Measurements from ENCODE around the gene HPCA.

The HPCA gene

DNA sequence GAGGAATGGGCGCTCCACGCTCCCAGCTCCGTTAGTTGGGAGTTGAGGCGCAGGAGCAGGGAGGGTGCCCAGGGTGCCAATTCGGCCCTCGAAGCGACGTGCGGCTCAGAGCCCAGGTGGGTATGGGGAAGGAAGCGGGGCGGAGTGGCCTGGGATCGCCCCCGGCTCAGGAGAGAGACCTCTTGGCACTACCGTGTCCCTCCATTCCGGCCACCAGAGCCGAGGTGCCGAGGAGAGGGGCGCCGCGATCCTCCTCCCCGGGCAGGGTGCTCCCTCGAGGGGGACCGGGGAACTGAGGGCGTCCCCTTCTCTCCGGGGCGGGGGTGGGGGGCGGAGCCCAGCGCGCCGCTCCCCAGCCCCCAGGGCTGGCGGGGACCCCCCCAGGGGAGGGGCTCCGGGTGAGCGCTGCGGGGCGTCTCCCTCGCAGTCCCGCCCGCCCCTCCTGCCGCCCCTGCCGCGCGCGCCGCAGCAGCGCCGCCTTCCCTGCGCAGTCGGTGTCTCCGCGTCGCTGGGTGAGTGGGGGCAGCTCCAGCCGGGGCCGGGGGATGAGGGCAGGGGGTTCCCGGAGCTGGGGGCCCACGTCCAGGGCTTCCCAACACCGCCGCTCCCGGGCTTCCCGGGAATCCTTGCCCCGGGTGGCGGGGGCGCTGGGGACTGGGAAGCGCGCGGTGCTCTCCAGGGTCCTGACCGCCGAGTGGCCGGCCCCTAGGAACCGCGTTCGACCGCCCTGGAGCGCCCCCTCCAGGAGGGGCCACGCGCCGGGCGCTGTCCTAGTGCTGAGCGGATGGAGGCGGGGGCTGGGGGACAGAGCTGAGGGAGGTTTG, at the start of gene HPCA:
TSS of gene HPCA (plus strand) at position 488 of the 824 bp plus-strand sequence. CDS start 2,408 bp downstream, outside the sequence.
- DNase-seq (peak; percentile 64), ATAC-seq (peak; percentile 67)

DNA sequence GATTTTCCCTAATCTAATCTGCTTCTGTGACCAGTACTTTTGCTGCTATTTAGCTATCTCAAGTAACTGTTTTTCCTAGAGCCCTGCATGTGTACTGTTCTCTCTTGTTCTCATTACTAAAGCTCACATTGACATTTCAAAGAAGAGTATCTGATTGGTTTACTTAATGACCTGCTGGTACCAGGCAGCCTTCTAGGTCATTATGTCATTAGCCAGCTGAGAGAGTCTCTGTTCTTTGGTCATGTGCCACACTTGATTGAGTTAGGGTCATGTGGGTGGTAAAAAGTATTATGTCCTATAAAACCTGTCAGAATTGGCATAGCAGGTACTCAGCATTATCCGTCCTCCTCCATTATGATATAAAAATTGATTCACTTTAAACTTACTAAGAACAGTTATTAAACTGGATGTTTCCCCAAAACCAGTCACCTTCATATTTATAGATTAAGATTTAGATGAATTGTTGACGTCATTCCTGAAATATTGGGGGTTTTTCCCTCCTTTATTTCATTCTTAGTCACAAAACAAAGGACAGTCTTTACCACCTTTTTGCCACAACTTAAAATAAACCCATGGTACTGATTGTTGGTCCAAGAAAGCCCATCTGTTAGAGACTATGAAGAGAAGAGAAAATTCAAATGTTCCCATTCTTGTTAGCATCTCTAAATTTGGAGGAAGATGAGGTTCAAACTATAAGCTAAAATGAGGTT, 37.8 kb upstream of the HPCA start:
- DNase-seq (no peak), ATAC-seq (no peak)

DNA sequence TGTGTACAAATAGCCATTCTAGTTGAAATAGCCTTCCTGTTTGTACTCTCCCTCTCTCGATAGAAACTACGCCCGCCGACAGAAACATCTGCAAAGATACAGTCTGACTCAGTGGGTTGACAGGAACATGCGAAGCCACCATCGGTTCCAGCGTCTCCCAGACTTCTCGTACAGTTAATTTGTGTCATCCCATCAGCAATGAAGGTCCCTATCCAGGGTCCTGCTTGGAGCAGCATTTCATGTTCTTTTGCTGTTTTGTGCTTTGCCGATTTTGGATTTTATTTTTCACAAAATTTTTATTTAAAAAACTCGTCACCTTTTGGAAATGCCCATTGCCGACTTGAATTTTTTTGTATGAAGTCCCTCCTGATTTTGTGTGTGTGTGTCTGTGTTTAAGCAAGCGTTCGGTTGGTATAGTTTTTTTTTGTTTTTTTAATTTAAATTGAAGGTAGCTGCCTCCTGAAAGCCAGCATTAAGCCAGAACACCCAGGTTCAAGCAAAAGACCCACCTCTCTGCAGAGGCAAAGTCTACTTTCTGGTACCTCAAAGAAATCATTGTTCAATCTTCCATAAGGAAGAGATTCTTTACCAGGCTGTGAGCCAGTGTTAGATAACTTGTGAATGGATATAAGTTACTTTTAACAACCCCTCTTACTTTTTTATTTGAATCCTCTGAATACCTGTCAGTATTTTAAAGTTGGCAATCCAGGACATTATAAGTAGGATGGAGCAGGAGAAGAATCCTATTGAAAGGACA, 30.3 kb upstream of the HPCA start:
- ATAC-seq (no peak), DNase-seq (no peak)

DNA sequence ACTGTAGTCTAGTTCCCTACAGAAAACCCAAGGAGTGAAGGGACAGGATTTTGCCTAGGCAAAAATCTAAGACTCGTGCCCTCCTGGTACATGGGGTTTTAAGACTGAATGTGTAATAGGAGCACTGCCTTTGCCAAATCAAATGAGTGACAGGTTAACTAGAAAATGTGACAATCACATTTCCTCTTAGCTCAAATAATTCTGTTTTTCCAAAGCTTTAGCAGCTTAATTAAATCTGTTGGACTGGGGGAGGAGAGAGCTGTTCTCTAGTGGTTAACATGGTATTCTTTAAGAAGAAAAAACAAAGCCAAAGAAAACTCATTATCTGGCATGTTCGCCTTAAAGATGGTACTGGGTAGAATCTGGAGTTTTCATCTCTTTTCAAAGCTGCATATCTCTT, 28.2 kb upstream of the HPCA start:
- no peak for ATAC-seq
- no peak for DNase-seq

DNA sequence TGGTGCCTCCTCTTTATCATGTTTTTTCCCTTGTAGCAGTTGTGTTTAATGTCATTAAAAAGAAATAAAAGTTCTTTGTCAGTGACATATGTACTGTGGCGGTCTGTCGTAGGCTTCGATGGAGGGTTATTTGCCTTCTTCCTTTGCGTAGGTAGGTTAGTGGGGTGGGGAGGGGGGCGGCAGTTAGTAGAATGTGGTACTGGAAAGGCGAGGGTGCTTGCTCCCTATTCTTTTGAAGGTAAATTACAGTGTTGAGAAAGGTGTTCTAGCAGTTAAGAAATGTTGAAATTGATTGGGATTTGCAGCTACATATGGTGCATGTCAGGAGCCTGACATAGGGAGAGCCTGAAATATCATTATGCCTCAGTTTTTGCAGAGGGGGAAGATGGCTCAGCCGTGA, 27.5 kb upstream of the HPCA start:
- ATAC-seq (no peak), DNase-seq (no peak)

DNA sequence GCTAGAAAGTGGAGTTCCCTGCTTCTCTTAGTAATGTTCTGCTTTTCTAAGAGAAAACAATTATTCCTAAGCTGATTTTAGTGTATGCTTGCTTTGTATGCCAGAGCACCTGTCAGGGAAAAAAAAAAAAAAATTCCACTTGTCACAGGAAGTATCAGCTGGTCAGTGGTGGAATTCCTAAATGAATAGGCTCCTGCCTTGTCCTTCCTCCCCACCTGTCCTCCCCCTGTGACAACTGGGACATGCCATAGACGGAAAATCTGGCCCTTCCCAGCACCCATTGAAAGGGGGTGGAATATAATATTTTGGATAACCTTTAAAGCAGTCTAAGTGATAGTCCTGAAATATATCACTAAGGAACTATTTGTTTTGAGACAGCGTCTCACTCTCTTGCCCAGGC, 26.4 kb upstream of the HPCA start:
- ATAC-seq: no peak
- DNase-seq: no peak

DNA sequence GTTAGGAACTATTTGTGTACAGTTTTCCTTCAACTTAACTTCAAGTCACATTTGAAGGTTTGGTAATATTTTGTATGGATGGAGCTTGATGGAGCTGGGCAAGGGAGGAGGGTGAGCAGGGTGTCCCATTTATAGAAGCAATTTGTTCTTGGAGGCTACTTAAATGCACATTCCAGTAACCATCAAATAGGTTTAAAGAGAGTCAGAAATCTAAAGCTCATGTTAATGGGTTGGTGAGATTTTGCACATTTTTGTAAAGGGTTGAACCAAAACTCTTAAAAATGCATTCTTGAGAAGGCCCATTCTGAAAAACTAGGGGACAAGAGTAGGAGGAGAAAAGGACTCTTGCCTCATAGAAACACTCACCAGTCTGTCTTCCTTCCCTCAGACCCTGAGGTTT, 25.7 kb upstream of the HPCA start:
- DNase-seq: no peak

GRCh38 chr1:32861904-32862695, 24.2 kb upstream of the HPCA start:
- DNase-seq: no peak
- ATAC-seq: no peak

More for the DNA sequence above, 25.7 kb upstream of the HPCA start:
- ATAC-seq: no peak

- DNase-seq (no peak), ATAC-seq (no peak)
These were observed 22.9 kb upstream of the HPCA start for GRCh38 chr1:32863218-32863880.

DNA sequence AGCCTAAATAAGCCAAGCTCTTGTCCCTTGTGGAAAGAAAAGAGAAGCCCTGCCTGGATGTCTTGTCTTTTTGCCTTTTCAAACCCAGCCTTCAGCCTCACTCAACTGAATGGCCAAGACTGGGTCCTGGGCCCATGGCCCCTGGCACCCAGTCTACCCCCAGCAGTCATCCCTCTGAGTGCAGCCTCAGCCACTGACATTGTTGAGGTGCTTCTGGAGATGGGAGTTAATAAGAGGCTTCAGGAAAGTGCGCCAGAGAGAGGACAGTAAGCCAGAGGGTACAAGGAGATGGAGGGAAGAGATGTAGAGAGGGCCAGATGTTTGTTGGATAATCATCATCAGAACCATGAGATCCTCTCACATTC, 22.4 kb upstream of the HPCA start:
- ATAC-seq (no peak), DNase-seq (no peak)

DNA sequence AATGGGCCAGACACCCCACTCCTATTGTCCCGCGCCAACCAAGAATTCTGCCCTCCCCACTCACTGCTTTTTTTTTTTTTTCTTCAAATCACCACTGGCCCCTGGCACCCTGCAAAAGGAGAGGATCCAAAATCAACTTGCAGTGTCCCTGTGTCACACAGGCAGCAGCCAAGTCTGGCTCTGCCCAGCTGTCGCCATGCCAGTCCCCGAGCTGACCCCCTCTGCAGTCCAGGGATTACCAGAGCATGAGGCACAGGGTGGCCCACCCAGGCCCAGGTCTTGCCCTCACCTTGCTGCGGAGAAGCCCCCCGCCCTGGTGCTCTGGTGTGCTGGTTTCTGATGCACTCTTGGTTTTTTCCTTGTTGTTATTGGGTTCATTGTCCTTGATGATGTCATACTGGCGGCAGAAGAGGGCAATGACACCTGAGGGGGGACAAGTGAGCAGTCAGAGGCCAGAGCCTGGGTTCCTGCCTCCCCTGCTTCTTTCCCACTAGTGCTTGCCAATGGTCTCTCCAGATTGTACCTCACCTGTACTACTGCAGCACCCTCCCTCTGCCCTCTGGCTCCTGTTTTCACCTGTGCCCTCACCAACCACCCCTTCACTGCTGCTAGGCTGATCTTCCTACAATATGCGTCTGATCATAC, 21.8 kb upstream of the HPCA start:
- ATAC-seq (no peak), DNase-seq (no peak)

DNA sequence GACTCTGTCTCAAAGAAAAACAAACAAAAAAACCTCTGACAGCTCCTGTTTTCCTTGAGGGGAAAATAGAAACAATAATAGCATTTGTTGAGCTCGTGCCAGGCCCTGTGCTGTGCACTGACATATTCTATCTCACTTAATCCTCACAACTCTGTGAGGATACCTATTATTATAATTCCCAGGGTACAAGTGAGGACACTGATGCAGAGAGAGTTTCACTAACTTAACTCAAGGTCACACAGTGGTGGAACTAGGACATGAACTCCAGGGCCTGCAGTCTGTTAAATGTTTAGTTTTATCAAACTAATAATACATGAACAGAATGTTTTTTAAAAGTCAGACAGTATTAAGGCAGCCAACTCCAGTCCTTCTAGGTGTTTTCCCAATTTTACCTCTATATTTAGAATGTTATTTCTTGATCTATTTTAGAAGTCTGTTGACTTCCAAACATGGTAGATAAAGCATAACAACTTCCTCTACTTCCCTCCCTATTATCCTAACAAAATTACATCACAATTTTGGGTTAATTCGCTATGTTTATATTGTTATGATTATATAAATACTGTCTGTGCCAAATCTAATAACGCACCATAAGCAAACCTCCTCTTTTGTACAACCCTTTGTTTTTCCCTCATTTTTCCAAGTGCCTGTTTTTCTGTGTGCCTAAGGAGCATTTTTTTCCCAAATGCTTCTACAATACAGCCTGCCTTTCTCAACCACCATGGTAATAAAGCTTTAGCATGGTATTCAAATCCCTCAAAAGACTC, 20.5 kb upstream of the HPCA start:
- DNase-seq: no peak
- ATAC-seq: no peak

DNA sequence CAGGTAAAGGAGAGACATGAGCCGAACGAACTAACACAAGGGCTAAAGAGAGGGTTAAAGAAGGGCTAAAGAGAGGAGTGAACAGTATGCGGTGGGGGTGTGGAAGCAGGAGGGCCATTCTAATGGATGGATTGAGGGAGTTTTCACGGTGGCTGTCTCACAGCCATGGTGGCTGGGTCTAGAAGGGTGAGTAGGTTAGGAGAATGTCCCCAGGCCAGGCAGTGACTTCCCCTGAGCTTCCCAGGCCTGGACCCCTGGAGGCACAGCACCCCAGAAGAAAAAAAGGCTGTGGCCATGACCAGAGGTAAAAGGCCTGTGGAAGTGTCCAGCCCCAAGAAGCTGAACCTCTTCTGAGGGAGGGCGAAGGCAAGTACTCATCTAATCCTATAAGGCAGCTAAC, 19.1 kb upstream of the HPCA start:
- DNase-seq (no peak), ATAC-seq (no peak)

DNA sequence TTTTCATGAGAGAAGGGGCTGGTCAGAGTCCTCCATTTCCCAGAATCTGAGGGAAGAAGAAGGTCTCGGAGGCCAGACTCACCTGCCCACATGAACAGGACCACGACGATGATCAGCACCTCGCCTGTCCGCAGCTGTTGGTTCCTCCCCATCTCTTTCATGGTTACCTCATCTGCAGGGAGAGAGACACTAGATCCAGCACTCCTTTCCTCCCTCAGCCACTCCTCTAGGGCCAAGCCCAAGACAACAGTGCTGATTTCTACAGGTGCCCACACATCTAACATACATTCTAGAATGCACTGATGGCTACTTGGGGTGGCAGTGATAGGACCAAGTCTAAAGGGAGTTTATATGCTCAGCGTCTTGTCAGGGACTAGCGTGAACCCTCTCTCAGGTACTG, 18.6 kb upstream of the HPCA start:
- DNase-seq (no peak), ATAC-seq (no peak)

DNA sequence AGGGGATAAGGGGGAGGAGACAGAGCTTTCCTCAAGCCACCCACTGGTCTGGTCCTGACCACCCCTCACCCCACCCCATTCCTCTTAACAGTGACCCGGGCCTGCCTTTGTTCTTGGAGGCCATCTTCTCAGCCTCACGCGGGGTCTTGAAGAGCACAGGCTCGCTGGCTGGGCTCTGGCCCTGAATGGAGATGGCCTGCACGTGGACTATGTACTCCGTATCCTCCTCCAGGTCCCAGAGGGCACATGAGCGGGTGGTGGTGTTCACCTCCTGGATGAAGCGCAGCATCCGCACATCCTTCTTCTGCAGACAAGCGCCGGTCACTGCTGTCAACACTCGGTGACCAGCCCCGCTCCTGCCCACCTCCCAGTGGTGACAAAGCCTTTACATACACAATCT, 18.2 kb upstream of the HPCA start:
- no peak for ATAC-seq
- DNase-seq: no peak

GRCh38 chr1:32868806-32869455, 17.4 kb upstream of the HPCA start:
- DNase-seq (no peak), ATAC-seq (no peak)

DNA sequence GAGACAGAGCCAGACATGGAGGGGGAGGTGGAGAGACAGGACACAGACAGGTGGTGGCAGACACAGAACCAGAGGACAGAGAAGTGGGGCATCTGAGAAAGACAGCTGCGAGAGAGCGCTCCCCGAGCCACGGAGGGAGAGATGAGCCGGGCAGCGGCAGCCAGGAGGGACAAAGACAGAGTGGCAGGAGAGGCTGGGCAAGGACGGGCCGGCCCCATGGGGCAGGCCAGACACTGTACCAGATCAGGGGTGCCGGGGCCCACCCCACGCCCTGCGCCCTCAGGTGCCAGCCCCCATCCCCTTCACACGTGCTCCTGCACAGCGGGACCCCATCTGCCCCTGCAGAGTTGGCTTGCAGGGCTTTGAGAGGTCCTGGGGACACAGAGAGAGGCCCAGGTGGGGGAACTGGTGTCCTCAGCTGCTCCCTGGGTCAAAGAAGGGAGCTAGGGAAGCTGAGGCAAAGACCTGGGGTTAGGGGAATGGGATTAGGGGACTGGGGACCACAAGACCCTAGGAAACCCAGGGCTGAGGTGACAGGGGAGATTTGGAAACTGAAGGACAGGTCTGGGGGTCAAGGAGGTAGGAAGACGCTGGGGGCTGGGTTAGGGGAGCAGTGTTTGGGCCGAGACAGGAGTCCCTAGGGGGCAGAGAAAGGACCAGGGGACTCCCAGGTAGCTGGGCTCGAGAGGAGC, 16.2 kb upstream of the HPCA start:
- no peak for ATAC-seq
- DNase-seq: no peak

GRCh38 chr1:32870615-32871363, 15.5 kb upstream of the HPCA start, which contains the start of gene FNDC5:
Gene FNDC5 (minus strand): TSS chr1:32870912.
- no peak for DNase-seq
- ATAC-seq: peak; percentile 15

All from stimulated activated naive CD8-positive, alpha-beta T cell treated with anti-CD3 and anti-CD28 coated beads, Interleukin-15, Interleukin-2, amounts not matched to agents 100 U/mL and 50 U/mL, for 24 hours (primary cell).